Measurements from ENCODE around the gene MUSK.

GRCh38 chr9:110846215-110846614 is 177.6 kb downstream of the MUSK start:
- TF ChIP-seq HDGF (IDR thresholded peaks at IDR 0.05; ENCODE audit: borderline replicate concordance) (no peak), CTBP1 (IDR thresholded peaks at IDR 0.05; ENCODE audit: borderline replicate concordance) (no peak), SUZ12 (IDR thresholded peaks at IDR 0.05) (no peak), FOXA1 (IDR thresholded peaks at IDR 0.05) (no peak), ELF4 (IDR thresholded peaks at IDR 0.05) (no peak), SP1 (IDR thresholded peaks at IDR 0.05) (no peak), FOXM1 (IDR thresholded peaks at IDR 0.05; ENCODE audit: borderline replicate concordance) (no peak), ARNT (IDR thresholded peaks at IDR 0.05) (no peak)

Measured in HEK293T (cell line).